Measurements from ENCODE around the gene TGIF1. TPM values are rescaled to one million over a fixed set of nuclear protein-coding genes. Genes with fewer than 3 reads are reported as not detected.

TGIF1 gene
- total and polyA plus RNA-seq, 2 donors (not counting 1 experiment from before 2014, with no cell fraction given): 30.4 to 140 TPM

GRCh38 chr18:3494569-3494968, 44.6 kb downstream of the TGIF1 start:
- Mint-ChIP-seq H3K27ac (peak overlapping the region; percentile 51), H3K9me3 (ENCODE audit: insufficient read depth) (no peaks in the 10 kb centered on the region), H3K4me3 (peak overlapping the region; percentile 56), H3K27me3 (peaks cover 11% of the 10 kb centered on the region), H3K4me1 (peaks cover 44% of the 10 kb centered on the region)
- CTCF ChIA-PET: interaction anchor here (1.1 to 2.7 kb wide), 5 partner anchors 13 to 100 kb away, joined by 4 to 21 read pairs (median 9); no protein-coding TSS in a partner anchor
- ATAC-seq (ENCODE audit: low read depth) (no peak), DNase-seq (no peak)
- H3K4me1 ChIP-seq (ENCODE audit: control insufficient read depth in 2 of 2, insufficient read depth in 2 of 2, low read length in 2 of 2): peaks cover 18 to 31% of the 10 kb centered on the region in 2 donors
- no peaks in the 10 kb centered on the region for H3K9me3 ChIP-seq (ENCODE audit: control extremely low read depth in 1 of 3, control insufficient read depth in 2 of 3, insufficient read depth in 1 of 3, low read length in 2 of 3)
- H3K27me3 ChIP-seq (replicated peaks in 1 of 4; ENCODE audit: control extremely low read depth in 1 of 4, control insufficient read depth in 3 of 4, insufficient read depth in 4 of 4, low read length in 3 of 4): peaks cover 0 to 12% (median 4%) of the 10 kb centered on the region in 4 experiments
- POLR2A ChIA-PET: interaction anchor here (1.2 to 1.4 kb wide), 2 partner anchors 45 to 46 kb away, joined by 3 to 4 read pairs; partner anchors contain the start of gene TGIF1
- no peak overlapping the region for H2AFZ ChIP-seq (ENCODE audit: insufficient read depth, low read depth, low read length, poor library complexity, severe bottlenecking)
- H4K20me1 ChIP-seq (ENCODE audit: control insufficient read depth, insufficient read depth, low read length, poor library complexity, severe bottlenecking): no peaks in the 10 kb centered on the region
- no peak overlapping the region for H3K4me2 ChIP-seq (replicated peaks; ENCODE audit: low read depth, low read length, poor library complexity, severe bottlenecking)
- H3K9ac ChIP-seq (ENCODE audit: low read length): no peak overlapping the region
- TF ChIP-seq EZH2 (IDR thresholded peaks at IDR 0.05; ENCODE audit: borderline replicate concordance, insufficient read depth, low read depth, low read length, poor library complexity, severe bottlenecking): no peak
- TF ChIP-seq, protein P1, sequence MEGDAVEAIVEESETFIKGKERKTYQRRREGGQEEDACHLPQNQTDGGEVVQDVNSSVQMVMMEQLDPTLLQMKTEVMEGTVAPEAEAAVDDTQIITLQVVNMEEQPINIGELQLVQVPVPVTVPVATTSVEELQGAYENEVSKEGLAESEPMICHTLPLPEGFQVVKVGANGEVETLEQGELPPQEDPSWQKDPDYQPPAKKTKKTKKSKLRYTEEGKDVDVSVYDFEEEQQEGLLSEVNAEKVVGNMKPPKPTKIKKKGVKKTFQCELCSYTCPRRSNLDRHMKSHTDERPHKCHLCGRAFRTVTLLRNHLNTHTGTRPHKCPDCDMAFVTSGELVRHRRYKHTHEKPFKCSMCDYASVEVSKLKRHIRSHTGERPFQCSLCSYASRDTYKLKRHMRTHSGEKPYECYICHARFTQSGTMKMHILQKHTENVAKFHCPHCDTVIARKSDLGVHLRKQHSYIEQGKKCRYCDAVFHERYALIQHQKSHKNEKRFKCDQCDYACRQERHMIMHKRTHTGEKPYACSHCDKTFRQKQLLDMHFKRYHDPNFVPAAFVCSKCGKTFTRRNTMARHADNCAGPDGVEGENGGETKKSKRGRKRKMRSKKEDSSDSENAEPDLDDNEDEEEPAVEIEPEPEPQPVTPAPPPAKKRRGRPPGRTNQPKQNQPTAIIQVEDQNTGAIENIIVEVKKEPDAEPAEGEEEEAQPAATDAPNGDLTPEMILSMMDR (IDR thresholded peaks at IDR 0.05): no peak
- 77% methylated on average over 3 of the region's 5 CpGs for WGBS (ENCODE audit: insufficient coverage)
- no peaks in the 10 kb centered on the region for H3K79me2 ChIP-seq (ENCODE audit: control insufficient read depth, insufficient read depth, low read length)
- H3K36me3 ChIP-seq (replicated peaks in 1 of 2; ENCODE audit: control extremely low read depth in 1 of 2, control insufficient read depth in 1 of 2, extremely low read depth in 1 of 2, insufficient read depth in 2 of 2, low read length in 1 of 2): no peaks in the 10 kb centered on the region
- no peak overlapping the region for H3K4me3 ChIP-seq (ENCODE audit: control extremely low read depth in 1 of 5, extremely low read depth in 1 of 5, insufficient read depth in 1 of 5, low read depth in 2 of 5, low read length in 4 of 5)
- intact Hi-C loops (cut with micrococcal nuclease): loop anchor here (2.0 to 5.0 kb wide), 2 partner anchors 42 to 92 kb away; partner anchors contain the start of gene TGIF1
- no peak overlapping the region for H3K27ac ChIP-seq (ENCODE audit: low read length in 2 of 2)

DNA sequence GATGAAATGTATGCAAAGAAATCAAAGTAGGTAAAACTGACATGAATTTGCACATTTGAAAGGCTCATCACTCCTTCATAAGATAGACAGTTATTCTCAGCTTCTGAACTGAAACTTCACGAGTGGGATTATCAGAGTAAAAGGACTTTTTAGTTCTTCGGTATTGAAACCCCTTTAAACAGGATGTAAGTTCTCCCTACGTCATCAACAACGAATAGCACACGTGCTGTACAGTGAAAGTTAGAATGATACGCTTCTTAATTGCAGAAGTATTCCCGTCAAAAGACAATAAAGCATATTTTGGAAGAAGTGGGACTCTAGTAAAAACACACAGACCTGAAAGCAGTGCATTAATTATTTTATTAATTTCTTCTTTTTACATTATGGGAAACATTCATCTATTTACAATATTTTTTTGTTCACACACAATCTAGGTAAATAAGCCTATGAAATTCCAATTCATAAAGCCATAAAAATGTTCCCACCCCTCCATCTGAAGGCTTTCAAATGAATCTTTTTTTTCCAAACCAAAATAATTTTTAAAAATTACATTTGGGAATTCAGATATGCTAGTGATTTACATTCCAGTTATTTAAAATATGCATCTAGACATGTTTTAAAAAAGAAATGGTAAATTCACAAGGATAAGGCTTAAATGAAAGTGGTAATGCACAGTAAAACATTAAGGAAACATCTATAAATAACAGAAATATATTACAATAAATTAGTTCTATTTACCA, 45.9 kb downstream of the TGIF1 start:
- H3K4me3 Mint-ChIP-seq: peak overlapping the region; percentile 58
- H3K4me2 ChIP-seq (replicated peaks; ENCODE audit: low read depth, low read length, poor library complexity, severe bottlenecking): peak overlapping the region; percentile 44
- peak; percentile 70 for DNase-seq

More for the DNA sequence above, 45.9 kb downstream of the TGIF1 start:
- Histone ChIP-seq H3K4me1 (ENCODE audit: control insufficient read depth in 2 of 2, insufficient read depth in 2 of 2, low read length in 2 of 2) (peaks cover 23 to 37% of the 10 kb centered on the region in 2 donors), H3K36me3 (replicated peaks in 1 of 2; ENCODE audit: control extremely low read depth in 1 of 2, control insufficient read depth in 1 of 2, extremely low read depth in 1 of 2, insufficient read depth in 2 of 2, low read length in 1 of 2) (no peaks in the 10 kb centered on the region), H3K4me3 (ENCODE audit: control extremely low read depth in 1 of 5, extremely low read depth in 1 of 5, insufficient read depth in 1 of 5, low read depth in 2 of 5, low read length in 4 of 5) (peak overlapping the region in 1 of 5 experiments; percentile 20), H3K27me3 (replicated peaks in 1 of 4; ENCODE audit: control extremely low read depth in 1 of 4, control insufficient read depth in 3 of 4, insufficient read depth in 4 of 4, low read length in 3 of 4) (peaks cover 0 to 23% (median 15%) of the 10 kb centered on the region in 4 experiments), H3K9ac (ENCODE audit: low read length) (no peak overlapping the region), H3K79me2 (ENCODE audit: control insufficient read depth, insufficient read depth, low read length) (no peaks in the 10 kb centered on the region), H3K9me3 (ENCODE audit: control extremely low read depth in 1 of 3, control insufficient read depth in 2 of 3, insufficient read depth in 1 of 3, low read length in 2 of 3) (no peaks in the 10 kb centered on the region), H2AFZ (ENCODE audit: insufficient read depth, low read depth, low read length, poor library complexity, severe bottlenecking) (no peak overlapping the region), H3K27ac (ENCODE audit: low read length in 2 of 2) (no peak overlapping the region), H4K20me1 (ENCODE audit: control insufficient read depth, insufficient read depth, low read length, poor library complexity, severe bottlenecking) (no peaks in the 10 kb centered on the region)
- Mint-ChIP-seq H3K9me3 (ENCODE audit: insufficient read depth) (no peaks in the 10 kb centered on the region), H3K27ac (peak overlapping the region; percentile 4), H3K27me3 (peaks cover 17% of the 10 kb centered on the region), H3K4me1 (peaks cover 48% of the 10 kb centered on the region)
- ChIA-PET POLR2A (interaction anchor here (0.9 kb wide), 1 partner anchor 48 kb away, joined by 4 read pairs; no protein-coding TSS in a partner anchor), CTCF (interaction anchor here (0.6 to 1.7 kb wide), 6 partner anchors 10 to 98 kb away, joined by 3 to 9 read pairs (median 4); no protein-coding TSS in a partner anchor)
- no peak for TF ChIP-seq EZH2 (IDR thresholded peaks at IDR 0.05; ENCODE audit: borderline replicate concordance, insufficient read depth, low read depth, low read length, poor library complexity, severe bottlenecking)
- TF ChIP-seq, protein P1 (IDR thresholded peaks at IDR 0.05): no peak
- peak; percentile 45 for ATAC-seq (ENCODE audit: low read depth)
- no CpG with 5 or more reads among the region's 7 CpGs for WGBS (ENCODE audit: insufficient coverage)
- intact Hi-C loops (cut with micrococcal nuclease): loop anchor here (2.0 kb wide), 1 partner anchor 91 kb away; no protein-coding TSS in a partner anchor
